ENCODE results near the gene IL23R. TPM values are rescaled to one million over a fixed set of nuclear protein-coding genes. Genes with fewer than 3 reads are reported as not detected.

IL23R gene
- total RNA-seq, 1 donor from 2014 or later = not detected

- no peak for DNase-seq (ENCODE audit: low read depth, low spot score)
Measured at GRCh38 chr1:67148516-67149178, 17.6 kb upstream of the IL23R start.

DNA sequence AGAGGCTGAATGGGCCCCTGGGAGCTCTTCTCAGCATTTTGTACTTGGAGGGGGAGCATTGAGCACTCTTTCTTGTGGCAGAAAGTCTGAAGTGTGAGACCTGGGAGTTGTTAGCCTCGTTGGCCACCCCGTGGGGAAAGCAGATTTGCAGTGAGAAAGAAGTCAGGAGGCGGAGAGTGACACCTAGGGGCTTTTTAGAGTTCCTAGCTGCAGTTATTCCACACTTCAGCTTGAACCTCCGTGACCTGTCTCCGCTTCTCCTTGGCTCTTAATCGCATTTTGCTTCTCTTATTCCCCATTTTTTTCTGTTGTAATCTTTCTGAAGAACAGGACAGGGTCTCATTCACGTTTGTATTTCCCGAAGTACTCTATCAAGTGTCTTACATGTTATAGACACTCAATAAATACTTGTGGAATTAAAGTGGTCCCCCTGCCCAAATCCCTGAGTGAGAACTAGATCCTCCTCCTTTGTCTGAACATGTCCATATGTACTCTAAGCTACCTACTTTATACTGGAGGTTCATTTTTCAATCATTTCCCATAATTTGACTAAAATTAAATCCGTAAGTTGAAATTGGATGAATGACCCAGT, 17.0 kb upstream of the IL23R start:
- DNase-seq (ENCODE audit: low read depth, low spot score) = peak; percentile 37

- no peak for DNase-seq (ENCODE audit: low read depth, low spot score)
Measured at GRCh38 chr1:67150931-67151330, 15.3 kb upstream of the IL23R start.

GRCh38 chr1:67158401-67158800, 7.9 kb upstream of the IL23R start:
- no peak for DNase-seq (ENCODE audit: low read depth, low spot score)

- DNase-seq (ENCODE audit: low read depth, low spot score) = no peak
Measured at GRCh38 chr1:67159233-67159632, 7.0 kb upstream of the IL23R start.

GRCh38 chr1:67162954-67163353, 3.3 kb upstream of the IL23R start:
- DNase-seq (ENCODE audit: low read depth, low spot score) = no peak

- no peak for DNase-seq (ENCODE audit: low read depth, low spot score)
Measured at GRCh38 chr1:67165468-67166041, 699 bp upstream of the IL23R start.

DNA sequence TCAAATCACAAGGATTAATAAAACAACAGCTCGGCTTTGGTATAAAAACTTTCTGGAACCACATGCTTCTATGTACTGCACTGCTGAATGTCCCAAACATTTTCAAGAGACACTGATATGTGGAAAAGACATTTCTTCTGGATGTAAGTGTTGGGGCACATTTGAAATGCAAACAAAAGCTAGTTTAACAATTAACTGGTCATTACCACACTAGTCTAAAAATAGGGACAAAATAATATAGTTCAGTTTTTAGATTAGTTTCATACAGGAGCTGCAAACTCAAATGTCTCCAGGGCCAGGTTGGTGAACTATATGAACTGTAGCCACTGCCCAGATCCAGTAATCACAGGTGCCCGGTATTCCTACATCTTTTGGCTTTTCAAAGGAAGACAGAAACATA, 3.2 kb downstream of the IL23R start:
- DNase-seq (ENCODE audit: low read depth, low spot score) = no peak

DNA sequence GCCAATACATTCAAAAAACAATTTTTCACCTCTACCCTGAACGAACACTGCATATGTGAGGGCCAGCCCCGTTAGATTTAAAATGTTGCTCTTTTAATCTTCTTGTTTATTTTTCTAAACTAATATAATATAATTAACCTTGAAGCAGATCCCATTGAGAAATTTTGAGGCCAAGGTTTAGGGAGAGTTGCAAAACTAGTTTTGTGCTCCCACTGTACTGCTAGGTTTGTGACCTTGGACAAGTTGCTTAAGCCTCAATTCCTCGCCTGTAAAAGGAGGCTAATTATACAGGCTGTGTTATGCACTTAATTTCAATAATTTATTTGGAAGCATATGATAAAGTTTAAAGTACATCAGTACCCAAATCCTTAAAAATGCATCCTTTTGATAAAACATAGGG, 3.7 kb downstream of the IL23R start:
- no peak for DNase-seq (ENCODE audit: low read depth, low spot score)

- no peak for DNase-seq (ENCODE audit: low read depth, low spot score)
Measured at GRCh38 chr1:67170751-67171573, 4.7 kb downstream of the IL23R start.

- no peak for DNase-seq (ENCODE audit: low read depth, low spot score)
Measured at GRCh38 chr1:67171574-67171955, 5.3 kb downstream of the IL23R start.

GRCh38 chr1:67171978-67172377, 5.7 kb downstream of the IL23R start:
- no peak for DNase-seq (ENCODE audit: low read depth, low spot score)

- DNase-seq (ENCODE audit: low read depth, low spot score) = no peak
Measured at GRCh38 chr1:67173988-67174387, 7.7 kb downstream of the IL23R start.

DNA sequence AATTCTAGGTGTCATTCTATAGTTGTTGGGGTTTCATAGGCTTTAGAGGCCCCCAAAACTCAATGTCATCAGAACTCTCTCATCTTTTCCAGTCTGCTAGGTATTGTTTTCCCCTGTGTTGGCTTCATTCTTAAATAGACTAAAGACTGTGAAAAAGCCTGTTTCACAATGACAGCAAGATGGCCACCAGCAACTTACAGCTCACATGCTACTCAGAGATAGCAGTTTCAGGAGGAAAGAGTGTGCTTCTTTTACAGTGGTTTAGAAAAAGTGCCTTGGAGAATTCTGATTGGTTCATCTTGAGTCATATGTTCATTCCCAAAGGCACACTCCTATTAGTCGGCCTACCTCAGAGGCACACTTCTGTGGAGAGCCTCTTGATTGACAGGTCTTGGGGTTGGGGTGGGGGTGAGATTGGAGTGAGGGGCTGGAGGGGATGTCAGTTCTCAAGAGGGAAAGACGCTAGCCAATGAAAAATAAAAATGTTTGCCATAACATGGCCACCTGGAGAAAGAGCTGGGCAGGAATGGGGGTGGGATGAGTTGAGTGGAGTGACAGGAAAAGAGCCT, 8.5 kb downstream of the IL23R start:
- DNase-seq (ENCODE audit: low read depth, low spot score) = no peak

DNA sequence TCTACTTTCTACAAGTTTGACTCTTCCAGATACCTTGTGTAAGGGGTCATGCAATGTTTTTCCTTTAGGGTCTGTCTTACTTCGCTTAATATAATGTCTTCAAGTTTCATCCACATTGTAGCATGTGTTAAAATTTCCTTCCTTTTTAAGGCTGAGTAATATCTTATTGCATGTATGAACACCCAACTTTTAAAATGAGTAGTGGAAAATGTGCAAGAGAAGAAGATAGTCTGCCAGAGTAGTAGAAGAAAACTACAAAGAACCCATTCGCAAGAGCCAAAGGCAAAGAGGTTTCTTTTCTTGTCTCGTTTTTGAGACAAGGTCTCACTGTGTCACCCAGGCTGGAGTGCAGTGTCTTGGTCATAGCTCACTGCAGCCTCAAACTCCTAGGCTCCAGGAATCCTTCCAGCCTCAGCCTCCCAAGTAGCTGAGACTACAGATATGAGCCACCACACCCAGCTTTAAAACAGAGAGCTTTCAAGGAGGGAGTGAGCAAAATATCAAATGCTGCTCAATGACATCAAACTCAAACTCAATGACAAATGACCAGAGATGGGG, 9.4 kb downstream of the IL23R start:
- DNase-seq (ENCODE audit: low read depth, low spot score) = no peak

DNA sequence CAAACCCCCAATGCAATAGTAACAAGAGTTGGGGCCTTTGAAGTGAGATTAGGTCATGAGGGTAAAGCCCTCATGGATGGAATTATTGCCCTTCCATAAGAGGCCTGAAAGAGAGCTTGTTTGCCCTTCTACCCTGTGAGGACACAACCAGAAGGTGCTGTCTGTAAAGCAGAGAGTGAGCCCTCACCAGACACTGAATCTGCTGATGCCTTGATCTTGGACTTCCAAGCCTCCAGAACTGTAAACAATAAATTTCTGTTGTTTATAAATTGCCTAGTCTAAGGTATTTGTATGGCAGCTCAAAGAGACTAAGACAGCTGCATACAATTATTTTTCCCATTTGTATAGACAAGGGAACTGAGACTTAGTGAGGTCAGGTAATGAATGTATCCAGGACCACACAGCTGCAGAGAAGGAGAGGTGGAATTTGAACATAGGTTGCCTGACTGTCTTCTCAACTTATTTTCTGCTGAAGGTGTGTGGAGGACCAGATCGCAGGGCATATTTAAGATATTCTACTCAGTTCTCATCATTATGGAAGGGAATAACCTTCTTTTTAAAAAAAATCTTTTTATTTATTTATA, 18.7 kb downstream of the IL23R start:
- DNase-seq (ENCODE audit: low read depth, low spot score) = no peak

DNA sequence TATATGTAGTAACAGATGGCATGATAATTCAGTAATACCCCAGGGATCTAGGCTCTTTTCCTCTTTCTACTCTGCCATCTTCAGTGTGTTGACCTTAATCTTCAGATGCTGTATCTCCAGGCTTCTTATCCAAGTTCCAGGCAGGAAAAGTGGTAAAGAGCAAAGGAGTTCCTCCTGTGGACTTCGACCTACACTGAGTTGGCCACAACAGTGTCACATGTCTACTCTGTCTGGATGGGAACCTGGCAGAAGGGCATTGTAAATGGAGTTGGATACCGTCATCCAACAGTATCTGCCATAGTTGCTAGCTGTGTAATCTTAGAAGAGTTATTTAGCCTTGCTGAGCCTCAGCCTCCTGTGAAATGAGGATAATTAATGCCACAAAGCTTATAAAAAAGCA, 21.9 kb downstream of the IL23R start:
- no peak for DNase-seq (ENCODE audit: low read depth, low spot score)

DNA sequence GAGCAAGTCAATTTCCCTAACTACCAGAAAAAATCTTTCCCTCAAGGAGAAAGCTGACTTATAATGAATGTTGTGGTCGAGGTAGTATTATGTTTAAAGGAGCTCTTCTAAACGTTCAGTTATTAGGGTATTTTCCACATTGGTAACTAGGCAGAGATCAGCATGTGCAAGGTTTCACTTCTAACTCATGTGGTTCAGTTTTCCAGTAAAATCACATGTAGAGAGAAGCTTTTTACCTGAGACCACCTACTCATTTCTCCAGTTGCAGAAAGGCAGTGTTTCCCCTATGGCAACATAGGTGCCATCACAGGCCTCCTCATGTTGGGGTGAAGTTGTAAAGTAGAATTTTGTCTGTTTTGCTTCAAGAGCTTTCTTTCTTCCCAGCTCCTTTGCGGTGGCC, 23.7 kb downstream of the IL23R start:
- DNase-seq (ENCODE audit: low read depth, low spot score) = no peak

DNA sequence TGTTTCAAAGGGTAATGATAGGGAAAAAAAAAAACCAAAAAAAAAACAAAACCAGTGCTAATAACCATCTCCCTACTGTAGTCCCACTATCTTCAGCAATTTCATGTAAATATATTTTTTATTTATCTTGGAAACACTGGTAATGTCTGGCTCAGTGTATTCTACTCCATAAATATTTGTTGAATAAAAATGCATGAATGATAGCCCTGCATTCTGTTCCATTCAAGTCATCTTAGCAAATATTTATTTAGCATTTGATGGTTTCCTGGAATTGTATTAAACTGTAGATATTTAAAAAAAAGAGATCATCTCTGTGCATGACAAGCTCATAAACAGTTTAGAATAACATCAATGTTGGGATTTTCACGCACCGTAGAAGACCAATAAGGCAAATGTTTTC, 24.2 kb downstream of the IL23R start:
- DNase-seq (ENCODE audit: low read depth, low spot score) = no peak

- no peak for DNase-seq (ENCODE audit: low read depth, low spot score)
Measured at GRCh38 chr1:67190942-67191341, 24.7 kb downstream of the IL23R start.

Measured in pulmonary artery endothelial cell (primary cell).